Activated naive CD8-positive, alpha-beta T cell treated with anti-CD3 and anti-CD28 coated beads, Interleukin-2, amount 50 U/mL, for 16 hours (primary cell): ENCODE results near the gene CHI3L2.

Source experiments
- DNase-seq: peaks from one replicate; pipeline ENCODE4 v3.0.0-alpha.2; 2020; ENCODE audit warnings: low read depth, low spot score

The CHI3L2 gene

GRCh38 chr1:111220302-111220890 is 7.1 kb upstream of the CHI3L2 start:
- no peak for DNase-seq

- DNase-seq, result no peak
Observed at GRCh38 chr1:111221276-111221632, 6.3 kb upstream of the CHI3L2 start.

DNA sequence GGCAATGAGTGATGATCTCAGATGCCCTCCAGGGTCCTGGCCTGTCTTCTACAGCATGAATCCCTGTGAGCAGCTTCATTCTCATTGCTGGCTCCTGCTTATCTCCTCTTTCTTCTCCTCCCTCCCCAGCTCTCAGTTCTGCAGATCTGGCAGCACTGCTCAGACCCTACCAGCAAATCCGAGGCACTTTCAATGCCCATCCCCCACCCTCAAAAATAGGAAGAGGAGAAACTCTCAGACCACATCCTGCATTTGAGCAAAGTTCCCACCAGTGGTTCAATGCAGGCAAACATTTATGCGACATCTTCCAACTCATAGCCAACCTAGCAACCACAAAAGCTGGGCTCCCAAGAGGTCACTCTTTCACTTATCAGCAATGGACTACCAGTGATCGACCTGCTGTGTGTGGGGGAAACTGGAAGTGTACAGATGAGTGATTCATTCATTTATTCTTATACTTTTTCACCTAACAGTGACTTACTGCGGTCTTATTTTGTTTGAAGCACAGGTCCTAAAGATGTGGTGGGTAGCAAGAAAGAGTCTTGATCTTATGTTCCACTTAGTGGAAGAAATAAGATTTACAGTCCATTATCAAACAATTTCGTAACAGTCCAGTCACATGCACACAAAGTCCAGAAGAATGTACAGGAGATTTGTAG is 5.8 kb upstream of the CHI3L2 start:
- no peak for DNase-seq

DNA sequence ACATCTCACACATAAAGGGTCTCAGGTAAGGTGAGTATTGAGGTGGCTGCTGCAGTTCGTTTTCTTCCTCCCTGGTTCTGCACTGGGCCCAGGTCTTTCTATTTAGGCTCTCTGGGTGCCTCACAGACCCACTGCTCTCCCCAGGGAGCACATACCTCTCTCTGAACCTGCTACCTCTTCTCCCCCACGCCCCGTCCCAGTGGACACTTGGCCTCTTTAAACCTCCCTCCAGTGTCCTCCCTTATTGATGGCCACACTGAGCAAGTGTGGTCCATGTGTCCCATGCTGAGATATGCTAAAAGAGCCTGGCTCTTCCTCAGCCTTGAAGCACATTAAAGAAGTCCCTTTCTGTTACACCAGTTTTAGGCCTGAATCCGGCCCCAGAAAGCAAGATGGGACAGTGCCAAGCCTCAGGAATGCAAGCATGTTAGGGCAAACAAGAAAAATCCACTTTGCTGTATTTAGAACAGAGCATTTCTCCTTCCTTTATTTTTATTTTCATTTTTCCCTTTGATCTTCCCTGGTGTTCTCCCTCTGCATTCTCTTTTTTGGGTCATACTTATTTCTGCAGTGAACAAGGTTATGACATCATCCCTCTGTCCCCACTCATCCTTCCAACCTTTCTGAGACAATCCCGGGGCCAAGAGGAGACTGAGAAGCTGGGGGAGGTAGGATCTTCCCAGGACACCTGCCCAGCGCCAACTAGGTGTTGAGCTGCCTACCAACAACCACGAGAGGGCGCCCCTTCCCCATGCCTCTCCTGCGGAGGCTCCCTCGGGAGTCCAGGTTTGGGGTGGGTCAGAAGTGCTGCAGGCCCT is 5.0 kb upstream of the CHI3L2 start:
- DNase-seq, result peak; percentile 31

DNA sequence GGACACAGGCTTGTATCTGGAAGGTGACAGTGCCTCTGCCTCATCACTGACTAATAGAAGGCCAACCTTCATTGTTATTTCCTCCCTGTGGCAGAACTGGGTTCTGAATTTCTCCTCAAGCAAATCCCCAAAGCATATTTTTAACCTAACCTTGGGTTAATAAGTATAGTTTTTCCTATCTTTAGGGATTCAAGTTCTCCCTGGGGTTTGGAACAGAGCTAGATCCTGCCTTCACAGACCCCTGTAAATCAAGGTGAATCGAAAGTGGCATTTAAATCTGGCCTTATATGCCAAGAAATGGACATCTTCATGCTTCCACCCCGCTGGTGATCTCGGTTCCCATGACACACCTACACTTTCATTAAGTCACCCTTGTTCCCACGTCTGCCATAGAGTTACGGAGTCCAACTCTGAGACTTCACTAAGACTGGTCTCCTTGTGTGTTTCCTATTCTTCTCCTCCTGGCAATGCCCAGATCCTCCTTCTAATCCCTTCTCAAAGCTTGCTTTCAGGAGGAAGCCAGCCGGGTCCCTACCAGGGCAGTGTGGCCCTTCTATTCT is 4.3 kb upstream of the CHI3L2 start:
- no peak for DNase-seq

DNA sequence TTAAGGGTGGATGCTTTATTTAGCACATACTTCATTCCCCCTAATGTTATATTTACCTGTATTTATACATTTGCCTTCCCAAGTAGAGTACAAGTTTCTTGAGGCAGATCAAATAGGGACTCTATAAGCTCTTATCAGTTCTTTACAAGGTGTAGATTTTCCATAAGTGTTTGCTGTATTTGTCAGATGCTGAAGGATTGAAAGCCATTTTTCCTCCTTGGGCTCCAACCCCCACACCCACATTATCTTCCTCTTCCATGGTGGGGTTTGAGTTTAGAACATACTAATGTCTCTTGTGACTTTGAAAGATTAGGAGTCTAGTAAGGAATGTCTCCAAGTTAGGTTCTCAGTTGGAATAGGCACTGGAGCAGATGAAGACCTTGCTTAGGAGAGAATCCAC is 2.4 kb upstream of the CHI3L2 start:
- DNase-seq, result no peak

DNA sequence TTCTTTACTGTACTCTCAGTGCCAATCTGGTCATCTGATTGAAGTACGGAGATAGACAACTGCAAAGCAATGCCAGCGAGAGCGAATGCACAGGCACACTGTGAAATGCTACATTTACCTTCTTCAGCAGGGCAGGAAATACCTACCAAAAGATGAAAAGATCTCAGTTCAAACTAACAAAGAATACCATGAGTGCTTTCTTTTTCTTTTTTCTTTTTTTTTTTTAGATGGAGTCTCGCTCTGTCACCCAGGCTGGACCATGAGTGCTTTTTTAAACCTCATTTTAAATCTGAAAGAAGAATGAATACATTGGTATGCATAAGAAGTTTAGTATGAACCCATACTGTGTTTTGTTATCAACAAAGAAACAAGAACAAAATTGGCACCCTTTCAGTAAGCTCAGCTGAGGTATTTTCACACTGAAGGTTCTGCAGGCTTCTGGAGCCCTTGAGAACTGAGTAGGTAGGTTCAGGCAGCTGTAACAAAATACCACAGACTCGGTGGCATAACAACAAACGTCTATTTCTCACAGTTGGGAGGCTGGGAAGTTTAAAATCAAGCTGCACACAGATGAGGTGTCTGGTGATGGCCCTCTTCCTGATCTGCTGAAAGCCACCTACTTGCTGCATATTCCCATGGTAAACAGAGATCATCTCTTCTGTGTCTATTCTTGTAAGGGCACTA is 1.7 kb upstream of the CHI3L2 start:
- no peak for DNase-seq

- DNase-seq, result no peak
Observed at GRCh38 chr1:111227851-111228747, 586 bp downstream of the CHI3L2 start.

GRCh38 chr1:111228748-111229126 is 1.2 kb downstream of the CHI3L2 start:
- DNase-seq, result no peak

DNA sequence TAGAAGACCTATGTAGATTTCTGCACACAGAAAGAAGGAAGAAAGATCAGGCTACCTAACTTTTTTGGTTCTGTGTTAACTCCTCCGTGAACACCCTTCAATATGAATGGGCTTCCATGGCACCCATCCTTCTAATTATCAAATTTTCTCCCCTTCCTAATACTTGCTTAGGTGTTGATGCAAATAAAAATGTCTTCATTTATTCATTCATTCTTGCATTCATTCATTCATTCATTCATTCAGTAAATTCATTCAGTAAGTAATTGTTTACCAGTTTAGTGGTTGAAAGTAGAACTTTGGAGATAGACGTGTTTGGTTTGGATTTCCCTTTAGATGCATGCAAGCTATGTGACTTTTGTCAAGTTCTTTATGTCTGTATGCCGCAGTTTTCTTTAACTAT is 4.6 kb downstream of the CHI3L2 start:
- no peak for DNase-seq

DNA sequence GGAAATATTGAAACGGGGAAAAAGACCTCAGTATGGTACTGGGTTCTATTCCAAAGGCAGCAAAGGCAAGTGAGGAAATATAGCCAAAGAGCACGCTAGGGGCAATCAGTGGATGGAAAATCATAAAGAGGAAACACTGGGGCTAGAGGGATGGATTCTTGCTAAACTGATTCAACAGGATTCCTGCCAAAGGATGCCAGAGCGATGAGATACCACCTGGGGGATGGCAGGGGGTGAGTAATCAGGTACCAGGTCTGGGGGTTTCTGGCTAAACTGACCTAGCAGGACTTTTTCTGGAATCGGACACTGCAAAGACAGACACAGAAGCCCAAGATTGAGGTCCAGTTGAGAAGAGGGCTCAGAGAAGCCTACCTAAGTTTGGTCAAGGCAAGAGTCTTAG is 6.7 kb downstream of the CHI3L2 start:
- no peak for DNase-seq

DNA sequence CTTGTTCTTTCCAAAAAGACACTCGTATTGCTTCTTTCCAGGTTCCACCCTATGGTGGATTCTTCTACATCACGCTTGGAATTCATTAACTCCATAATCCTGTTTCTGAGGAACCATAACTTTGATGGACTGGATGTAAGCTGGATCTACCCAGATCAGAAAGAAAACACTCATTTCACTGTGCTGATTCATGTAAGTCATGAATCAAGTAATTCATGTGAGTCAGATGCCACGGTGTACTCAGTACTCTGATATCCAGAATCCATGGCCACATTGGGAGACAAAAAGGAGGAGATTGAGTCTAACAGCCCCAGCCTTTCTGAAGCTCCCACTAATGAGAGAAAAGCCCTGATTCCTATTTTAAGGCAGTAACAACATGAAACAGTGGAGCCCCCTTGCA is 7.4 kb downstream of the CHI3L2 start:
- DNase-seq, result no peak

- DNase-seq, result no peak
Observed at GRCh38 chr1:111236379-111236778, 8.9 kb downstream of the CHI3L2 start.

DNA sequence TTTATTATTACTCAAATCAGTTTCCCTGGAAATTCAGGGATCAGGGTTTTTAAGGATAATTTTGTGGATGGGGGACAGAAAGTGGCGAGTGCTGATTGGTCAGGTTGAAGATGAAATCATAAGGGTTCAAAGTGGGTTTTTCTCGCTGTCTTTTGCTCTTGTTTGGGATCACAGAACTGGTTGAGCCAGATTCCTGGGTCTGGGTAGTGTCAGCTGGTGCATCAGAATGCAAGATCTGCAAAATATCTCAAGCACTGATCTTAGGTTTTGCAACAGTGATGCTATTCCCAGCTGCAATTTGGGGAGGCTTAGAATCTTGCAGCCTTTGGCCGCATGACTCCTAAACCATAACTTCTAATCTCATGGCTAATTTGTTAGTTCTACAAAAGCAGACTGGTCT is 9.3 kb downstream of the CHI3L2 start:
- DNase-seq, result no peak

GRCh38 chr1:111238056-111238795 is 10.7 kb downstream of the CHI3L2 start:
- DNase-seq, result no peak

- DNase-seq, result no peak
Observed at GRCh38 chr1:111241797-111242196, 14.3 kb downstream of the CHI3L2 start.

DNA sequence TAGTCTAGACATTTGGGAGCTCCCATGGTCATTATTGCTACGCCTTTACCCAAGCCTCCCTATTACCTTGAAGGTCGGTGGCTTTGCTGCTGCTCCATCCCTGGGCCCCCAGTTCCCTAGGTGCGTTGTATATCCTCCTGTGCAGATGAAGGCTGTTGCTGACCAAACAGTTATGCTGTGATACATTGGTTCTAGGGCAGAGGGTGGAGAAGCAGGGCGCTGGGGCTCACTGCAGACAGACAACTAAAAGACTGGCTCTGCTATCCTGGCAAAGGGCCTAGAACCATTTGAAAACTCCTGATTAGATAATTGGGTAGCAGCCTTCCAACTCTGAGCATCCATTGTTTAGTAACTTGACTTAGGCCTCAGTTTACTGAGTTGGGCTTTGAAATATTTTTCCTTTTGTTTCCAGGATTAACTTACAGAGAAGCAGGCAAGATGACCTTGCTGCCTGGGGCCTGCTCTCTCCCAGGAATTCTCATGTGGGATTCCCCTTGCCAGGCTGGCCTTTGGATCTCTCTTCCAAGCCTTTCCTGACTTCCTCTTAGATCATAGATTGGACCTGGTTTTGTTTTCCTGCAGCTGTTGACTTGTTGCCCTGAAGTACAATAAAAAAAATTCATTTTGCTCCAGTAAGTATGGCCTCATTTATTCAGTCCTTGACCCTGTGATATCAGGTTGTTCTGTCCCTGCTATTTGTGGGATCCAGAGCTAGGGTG is 15.5 kb downstream of the CHI3L2 start:
- DNase-seq, result no peak

GRCh38 chr1:111247125-111247838 is 19.8 kb downstream of the CHI3L2 start:
- DNase-seq, result no peak

- DNase-seq, result no peak
Observed at GRCh38 chr1:111249960-111250359, 22.4 kb downstream of the CHI3L2 start.
